ENCODE data around the gene NDUFB4.

DNA sequence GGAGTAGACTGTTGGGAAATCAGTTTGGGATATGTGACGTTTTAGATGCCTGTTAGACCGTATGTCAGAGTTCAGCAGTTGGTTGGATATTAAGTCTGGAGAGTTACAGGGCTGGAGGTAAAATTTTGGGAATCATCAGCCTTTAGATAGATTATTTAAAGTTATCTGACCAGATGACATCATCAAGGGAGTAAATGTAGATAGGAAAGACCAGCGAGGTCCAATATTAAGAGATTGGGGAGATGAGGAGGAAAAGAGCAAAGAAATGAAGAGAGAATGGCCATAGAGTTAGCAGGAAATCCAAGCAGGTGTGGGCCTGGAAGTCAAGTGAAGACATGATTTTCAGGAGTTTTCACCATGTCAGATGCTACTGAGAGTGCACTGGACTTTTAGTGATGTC is 3.1 kb downstream of the NDUFB4 start:
- TF ChIP-seq, protein P1, sequence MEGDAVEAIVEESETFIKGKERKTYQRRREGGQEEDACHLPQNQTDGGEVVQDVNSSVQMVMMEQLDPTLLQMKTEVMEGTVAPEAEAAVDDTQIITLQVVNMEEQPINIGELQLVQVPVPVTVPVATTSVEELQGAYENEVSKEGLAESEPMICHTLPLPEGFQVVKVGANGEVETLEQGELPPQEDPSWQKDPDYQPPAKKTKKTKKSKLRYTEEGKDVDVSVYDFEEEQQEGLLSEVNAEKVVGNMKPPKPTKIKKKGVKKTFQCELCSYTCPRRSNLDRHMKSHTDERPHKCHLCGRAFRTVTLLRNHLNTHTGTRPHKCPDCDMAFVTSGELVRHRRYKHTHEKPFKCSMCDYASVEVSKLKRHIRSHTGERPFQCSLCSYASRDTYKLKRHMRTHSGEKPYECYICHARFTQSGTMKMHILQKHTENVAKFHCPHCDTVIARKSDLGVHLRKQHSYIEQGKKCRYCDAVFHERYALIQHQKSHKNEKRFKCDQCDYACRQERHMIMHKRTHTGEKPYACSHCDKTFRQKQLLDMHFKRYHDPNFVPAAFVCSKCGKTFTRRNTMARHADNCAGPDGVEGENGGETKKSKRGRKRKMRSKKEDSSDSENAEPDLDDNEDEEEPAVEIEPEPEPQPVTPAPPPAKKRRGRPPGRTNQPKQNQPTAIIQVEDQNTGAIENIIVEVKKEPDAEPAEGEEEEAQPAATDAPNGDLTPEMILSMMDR (IDR thresholded peaks at IDR 0.05), result no peak
- TF ChIP-seq POLR2A (IDR thresholded peaks at IDR 0.05), result no peak

Data from esophagus squamous epithelium (tissue), 4 donors.